IgD-negative memory B cell (primary cell): ENCODE results near the gene SKIC8. TPM values are rescaled to one million over a fixed set of nuclear protein-coding genes. Genes with fewer than 3 reads are reported as not detected.
"Not testable (repeated sequence)": the region's sequence is repeated elsewhere in the genome, so short reads cannot be mapped to it uniquely, and the experiment has no call there.

Source experiments
- H3K27ac Mint-ChIP-seq, 3 donors: one replicate each; pipeline ENCODE4 v1.8.0; 2020 to 2022; ENCODE audit warnings: mild to moderate bottlenecking in 3 of 3, mixed read lengths in 3 of 3, moderate library complexity in 1 of 3
- H3K27me3 Mint-ChIP-seq: one replicate; pipeline ENCODE4 v1.8.0; 2021; ENCODE audit warnings: mixed read lengths
- H3K36me3 Mint-ChIP-seq: one replicate; pipeline ENCODE4 v1.8.0; 2020; ENCODE audit warnings: mild to moderate bottlenecking, mixed read lengths
- H3K4me1 Mint-ChIP-seq, 3 donors: one replicate each; pipeline ENCODE4 v1.8.0; 2020 to 2022; ENCODE audit warnings: mixed read lengths in 3 of 3, mild to moderate bottlenecking in 1 of 3
- H3K4me3 Mint-ChIP-seq, 4 donors: one replicate each; pipeline ENCODE4 v1.8.0; 2020 to 2022; ENCODE audit warnings: mild to moderate bottlenecking in 4 of 4, mixed read lengths in 4 of 4, moderate library complexity in 3 of 4
- H3K9me3 Mint-ChIP-seq, 3 donors: one replicate each; pipeline ENCODE4 v1.8.0; 2020 to 2021; ENCODE audit warnings: mixed read lengths in 3 of 3, mild to moderate bottlenecking in 1 of 3
- polyA plus RNA-seq: library from polyadenylated mRNA; unstranded; fragments of 300-500 nt; fragmentation: Illumina TruSeq; gene quantifications from one replicate; pipeline ENCODE4 v1.2.3, GENCODE V29; 2021

Gene SKIC8
- polyA plus RNA-seq, 1 donor from 2014 or later = 70.8 TPM

DNA sequence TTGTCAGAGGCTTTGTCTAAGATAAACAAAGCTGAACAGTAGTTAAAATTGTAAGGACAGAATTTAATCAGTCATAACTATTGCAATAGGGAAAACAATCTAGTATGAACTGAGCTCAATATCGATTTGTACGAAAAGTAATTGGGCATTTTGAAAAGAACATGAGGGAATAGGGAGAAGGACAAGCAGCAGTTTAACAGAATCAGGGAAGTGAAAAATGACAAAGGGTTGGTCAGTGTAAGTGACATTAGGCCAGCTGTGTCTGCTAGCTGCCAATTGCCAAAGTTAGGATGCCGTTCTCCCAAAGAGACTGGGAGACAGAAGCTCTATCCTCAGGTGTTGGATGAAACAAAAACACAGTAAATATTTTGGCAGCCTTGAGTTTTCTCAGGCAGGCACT, 38.3 kb downstream of the SKIC8 start:
- Mint-ChIP-seq H3K9me3 (no peaks in the 10 kb centered on the region), H3K4me1 (peaks cover 5 to 9% (median 6%) of the 10 kb centered on the region in 3 donors), H3K27ac (no peak overlapping the region)

DNA sequence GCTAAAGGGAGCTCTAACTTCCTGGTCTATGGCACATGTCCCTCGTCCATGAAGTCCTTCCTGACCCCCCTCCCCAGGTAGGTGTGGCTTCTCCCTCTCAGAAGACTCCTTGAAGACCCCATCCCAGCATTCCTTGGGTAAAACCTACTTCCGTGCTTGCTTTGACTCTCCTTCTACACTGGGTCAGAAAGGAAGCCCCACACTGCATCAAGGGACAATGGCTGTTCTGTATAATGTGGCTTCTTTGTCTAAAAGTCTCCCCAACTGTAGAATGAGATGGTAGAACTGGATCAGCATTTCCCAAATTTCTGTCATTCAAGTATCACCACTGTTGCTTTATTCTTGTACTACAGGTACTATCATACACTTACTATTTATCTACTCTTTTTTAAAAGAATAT, 38.9 kb downstream of the SKIC8 start:
- Mint-ChIP-seq H3K27ac (no peak overlapping the region), H3K27me3 (no peaks in the 10 kb centered on the region), H3K4me1 (peaks cover 0 to 4% (median 2%) of the 10 kb centered on the region in 3 donors), H3K36me3 (no peaks in the 10 kb centered on the region), H3K4me3 (no peak overlapping the region), H3K9me3 (no peaks in the 10 kb centered on the region)

More for the DNA sequence above, 38.3 kb downstream of the SKIC8 start:
- H3K36me3 Mint-ChIP-seq = no peaks in the 10 kb centered on the region
- H3K27me3 Mint-ChIP-seq = no peaks in the 10 kb centered on the region
- H3K4me3 Mint-ChIP-seq = peak overlapping the region in 1 of 4 donors; percentile 13

DNA sequence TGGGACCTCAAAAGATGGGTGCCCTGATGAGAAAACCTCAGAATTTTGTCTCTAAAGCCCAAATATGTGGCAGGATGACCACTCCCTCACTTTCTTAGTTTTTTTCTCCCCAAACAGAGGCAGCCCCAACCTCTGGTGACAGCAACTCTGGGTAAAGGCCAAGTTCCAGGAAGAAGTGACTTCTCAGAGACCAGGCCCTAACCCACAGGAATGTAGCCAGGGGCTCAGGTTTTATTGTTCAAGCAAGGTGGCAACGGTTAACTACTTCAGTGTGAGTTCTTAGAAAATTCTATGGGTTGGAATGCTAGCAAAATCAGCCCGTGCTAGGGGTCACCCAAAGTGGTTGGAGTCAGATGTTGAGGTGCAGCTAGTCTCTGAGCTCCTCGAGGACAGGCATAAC, 40.2 kb downstream of the SKIC8 start:
- no peaks in the 10 kb centered on the region for H3K4me1 Mint-ChIP-seq
- H3K36me3 Mint-ChIP-seq = no peaks in the 10 kb centered on the region
- no peaks in the 10 kb centered on the region for H3K9me3 Mint-ChIP-seq
- no peak overlapping the region for H3K4me3 Mint-ChIP-seq
- no peak overlapping the region for H3K27ac Mint-ChIP-seq
- no peaks in the 10 kb centered on the region for H3K27me3 Mint-ChIP-seq

DNA sequence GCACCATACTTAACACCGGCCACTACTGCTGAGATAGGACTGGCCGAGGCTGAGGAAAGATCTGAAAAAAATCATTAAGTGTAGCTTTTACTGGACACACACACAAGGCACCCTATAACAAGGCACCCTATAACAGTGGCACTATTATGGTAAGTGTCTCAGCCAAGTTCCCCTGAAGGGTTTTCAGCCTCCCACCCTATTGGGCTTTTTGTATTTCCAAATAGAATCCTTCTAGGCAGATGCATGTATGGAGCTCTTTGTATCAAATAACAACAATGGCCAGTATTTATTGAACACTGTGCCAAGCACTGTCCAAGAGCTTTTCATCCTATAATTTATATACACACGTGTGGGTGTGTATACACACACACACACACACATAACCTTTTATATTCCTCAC, 41.7 kb downstream of the SKIC8 start:
- no peaks in the 10 kb centered on the region for H3K36me3 Mint-ChIP-seq
- no peak overlapping the region for H3K27ac Mint-ChIP-seq
- H3K4me1 Mint-ChIP-seq = no peaks in the 10 kb centered on the region
- no peak overlapping the region for H3K4me3 Mint-ChIP-seq
- no peaks in the 10 kb centered on the region for H3K9me3 Mint-ChIP-seq
- H3K27me3 Mint-ChIP-seq = no peaks in the 10 kb centered on the region

DNA sequence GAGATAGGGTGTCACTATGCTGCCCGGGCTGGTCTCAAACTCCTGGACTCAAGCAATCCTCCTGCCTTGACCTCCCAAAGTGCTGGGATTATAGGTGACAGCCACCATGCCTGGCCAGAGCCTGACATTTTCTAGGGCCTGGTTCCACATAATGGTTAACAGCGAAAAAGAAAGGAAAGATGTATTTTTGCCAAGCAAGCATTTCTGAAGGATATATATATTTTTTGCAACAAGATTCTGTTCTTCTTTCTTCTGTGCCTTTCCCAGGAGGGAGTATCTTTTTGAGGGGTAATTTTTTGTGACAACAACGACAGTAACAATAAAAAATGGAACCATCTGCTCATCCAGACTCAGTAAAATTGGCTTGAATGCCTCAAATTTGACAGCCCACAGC, 43.4 kb downstream of the SKIC8 start:
- Mint-ChIP-seq H3K27ac (no peak overlapping the region), H3K4me1 (no peaks in the 10 kb centered on the region), H3K9me3 (no peaks in the 10 kb centered on the region), H3K36me3 (no peaks in the 10 kb centered on the region), H3K4me3 (no peak overlapping the region), H3K27me3 (no peaks in the 10 kb centered on the region)

DNA sequence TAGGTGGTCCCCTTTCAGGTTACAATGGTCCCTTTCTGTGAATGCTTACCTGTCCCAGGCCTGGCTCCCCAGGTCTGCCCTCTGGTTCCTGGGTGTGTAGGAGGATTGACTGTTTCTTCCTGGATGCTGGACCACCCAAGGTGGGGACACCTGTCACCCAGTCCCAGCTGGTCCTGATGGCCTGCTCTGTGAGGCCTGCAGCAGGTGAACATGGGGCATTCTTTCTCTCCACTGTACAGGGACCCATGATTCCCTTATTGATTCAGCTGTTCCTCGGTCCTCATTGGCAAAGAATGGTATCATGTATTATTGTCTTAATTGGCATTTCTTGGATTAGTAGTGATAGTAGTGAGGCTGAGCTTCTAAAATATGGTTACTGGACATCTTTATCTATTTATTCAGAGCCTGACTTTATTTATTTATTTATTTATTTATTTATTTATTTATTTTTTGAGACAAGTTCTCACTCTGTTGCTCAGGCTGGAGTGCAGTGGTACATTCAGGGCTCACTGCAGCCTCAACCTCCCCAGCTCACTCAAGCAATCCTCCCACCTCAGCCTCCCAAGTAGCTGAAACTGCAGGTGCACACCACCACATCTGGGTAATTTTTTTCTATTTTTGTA, 43.9 kb downstream of the SKIC8 start:
- H3K4me1 Mint-ChIP-seq = no peaks in the 10 kb centered on the region
- no peak overlapping the region for H3K27ac Mint-ChIP-seq
- H3K27me3 Mint-ChIP-seq = no peaks in the 10 kb centered on the region
- no peaks in the 10 kb centered on the region for H3K9me3 Mint-ChIP-seq
- H3K36me3 Mint-ChIP-seq = no peaks in the 10 kb centered on the region
- H3K4me3 Mint-ChIP-seq = no peak overlapping the region

DNA sequence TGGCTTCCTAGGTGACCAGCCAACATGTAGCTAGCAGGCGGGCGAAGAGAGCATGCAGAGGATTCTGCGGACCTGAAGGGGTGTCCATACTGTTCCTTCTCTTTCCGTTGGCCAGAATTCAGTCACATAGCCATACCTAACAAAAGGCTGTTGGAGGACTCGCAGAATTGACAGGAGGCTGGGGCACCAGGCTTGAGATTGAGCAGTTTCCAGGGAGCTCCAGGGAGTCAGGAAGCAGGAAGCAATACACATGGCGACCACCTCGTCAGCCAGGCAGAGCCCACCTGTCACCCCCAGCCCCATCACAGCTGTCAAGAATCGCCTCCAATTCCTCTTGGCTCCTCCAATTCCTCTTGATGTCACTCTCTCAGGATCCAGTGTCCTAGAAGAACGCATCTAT, 48.3 kb downstream of the SKIC8 start:
- Mint-ChIP-seq H3K4me3 (no peak overlapping the region), H3K27ac (no peak overlapping the region), H3K27me3 (no peaks in the 10 kb centered on the region), H3K9me3 (no peaks in the 10 kb centered on the region), H3K36me3 (no peaks in the 10 kb centered on the region), H3K4me1 (no peaks in the 10 kb centered on the region)

DNA sequence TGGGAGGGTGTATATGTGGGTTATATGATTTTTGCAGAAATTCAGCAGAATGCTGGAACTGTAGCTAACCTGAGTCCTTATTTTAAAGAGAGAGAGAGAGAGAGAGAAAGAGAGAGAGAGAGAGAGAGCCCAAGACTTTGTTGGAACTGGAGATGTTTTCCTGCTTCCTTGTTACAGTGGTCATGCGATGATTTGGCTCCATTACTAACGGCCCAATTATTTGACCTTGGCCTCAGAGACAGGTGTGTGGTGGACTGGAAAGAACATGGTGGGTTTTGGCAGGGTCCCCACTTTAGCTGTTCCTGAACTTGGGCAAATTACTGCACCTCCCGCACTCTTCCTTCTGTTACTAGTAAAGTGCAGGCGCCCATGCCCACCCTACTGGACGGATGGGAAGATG, 50.3 kb downstream of the SKIC8 start:
- H3K27ac Mint-ChIP-seq = no peak overlapping the region
- H3K4me3 Mint-ChIP-seq = no peak overlapping the region
- no peaks in the 10 kb centered on the region for H3K27me3 Mint-ChIP-seq

DNA sequence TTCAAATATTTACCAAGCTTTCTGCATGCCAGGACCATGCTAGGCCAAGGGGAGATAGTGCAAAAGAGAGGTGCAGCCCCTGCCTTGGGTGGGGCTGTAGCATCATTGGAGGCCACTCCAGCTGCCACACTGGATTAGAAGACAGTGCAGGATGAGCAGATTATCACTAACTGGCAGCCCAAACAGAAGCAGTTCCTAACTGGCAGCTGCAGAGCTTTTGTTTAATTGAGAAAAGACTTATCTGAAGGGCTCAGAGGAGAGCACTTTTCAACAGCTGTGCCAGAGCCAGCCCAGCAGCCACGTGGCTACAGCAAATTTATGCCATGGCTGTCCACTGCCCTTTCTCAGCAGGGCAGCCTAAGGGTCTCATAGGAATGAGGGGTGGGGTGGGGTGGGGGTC, 51.5 kb downstream of the SKIC8 start:
- no peaks in the 10 kb centered on the region for H3K27me3 Mint-ChIP-seq
- no peak overlapping the region for H3K4me3 Mint-ChIP-seq
- H3K9me3 Mint-ChIP-seq = no peaks in the 10 kb centered on the region
- no peaks in the 10 kb centered on the region for H3K4me1 Mint-ChIP-seq
- H3K36me3 Mint-ChIP-seq = no peaks in the 10 kb centered on the region
- peak overlapping the region in 1 of 3 donors; percentile 41 for H3K27ac Mint-ChIP-seq

More for the DNA sequence above, 50.3 kb downstream of the SKIC8 start:
- no peaks in the 10 kb centered on the region for H3K4me1 Mint-ChIP-seq
- no peaks in the 10 kb centered on the region for H3K9me3 Mint-ChIP-seq
- H3K36me3 Mint-ChIP-seq = no peaks in the 10 kb centered on the region

DNA sequence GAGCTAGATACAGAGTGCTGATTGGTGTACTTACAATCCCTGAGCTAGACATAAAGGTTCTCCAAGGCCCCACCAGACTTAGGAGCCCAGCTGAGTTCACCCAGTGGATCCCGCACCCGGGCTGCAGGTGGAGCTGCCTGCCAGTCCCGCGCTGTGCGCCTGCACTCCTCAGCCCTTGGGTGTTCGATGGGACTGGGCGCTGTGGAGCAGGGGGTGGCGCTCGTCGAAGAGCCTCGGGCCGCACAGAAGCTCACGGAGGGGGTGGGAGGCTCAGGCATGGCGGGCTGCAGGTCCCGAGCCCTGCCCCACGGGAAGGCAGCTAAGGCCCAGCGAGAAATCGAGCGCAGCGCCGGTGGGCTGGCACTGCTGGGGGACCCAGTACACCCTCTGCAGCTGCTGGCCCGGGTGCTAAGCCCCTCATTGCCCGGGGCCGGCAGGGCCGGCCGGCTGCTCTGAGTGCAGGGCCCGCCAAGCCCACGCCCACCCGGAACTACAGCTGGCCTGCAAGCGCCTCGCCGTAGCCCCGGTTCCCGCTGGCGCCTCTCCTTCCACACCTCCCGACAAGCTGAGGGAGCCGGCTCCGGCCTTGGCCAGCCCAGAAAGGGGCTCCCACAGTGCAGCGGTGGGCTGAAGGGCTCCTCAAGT, 53.3 kb downstream of the SKIC8 start:
- not testable (repeated sequence) for H3K4me3 Mint-ChIP-seq, H3K27ac Mint-ChIP-seq, H3K4me1 Mint-ChIP-seq, H3K27me3 Mint-ChIP-seq, H3K36me3 Mint-ChIP-seq, H3K9me3 Mint-ChIP-seq

DNA sequence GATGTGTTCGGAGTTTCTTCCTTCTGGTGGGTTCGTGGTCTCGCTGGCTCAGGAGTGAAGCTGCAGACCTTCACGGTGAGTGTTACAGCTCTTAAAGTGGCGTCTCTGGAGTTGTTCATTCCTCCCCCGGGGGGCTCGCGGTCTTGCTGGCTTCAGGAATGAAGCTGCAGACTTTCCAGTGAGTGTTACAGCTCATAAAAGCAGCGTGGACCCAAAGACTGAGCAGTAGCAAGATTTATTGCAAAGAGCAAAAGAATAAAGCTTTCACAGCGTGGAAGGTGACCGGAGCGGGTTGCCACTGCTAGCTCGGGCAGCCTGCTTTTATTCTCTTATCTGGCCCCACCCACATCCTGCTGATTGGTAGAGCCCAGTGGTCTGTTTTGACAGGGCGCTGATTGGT, 54.0 kb downstream of the SKIC8 start:
- not testable (repeated sequence) for H3K36me3 Mint-ChIP-seq, H3K27me3 Mint-ChIP-seq, H3K9me3 Mint-ChIP-seq, H3K27ac Mint-ChIP-seq, H3K4me3 Mint-ChIP-seq, H3K4me1 Mint-ChIP-seq

DNA sequence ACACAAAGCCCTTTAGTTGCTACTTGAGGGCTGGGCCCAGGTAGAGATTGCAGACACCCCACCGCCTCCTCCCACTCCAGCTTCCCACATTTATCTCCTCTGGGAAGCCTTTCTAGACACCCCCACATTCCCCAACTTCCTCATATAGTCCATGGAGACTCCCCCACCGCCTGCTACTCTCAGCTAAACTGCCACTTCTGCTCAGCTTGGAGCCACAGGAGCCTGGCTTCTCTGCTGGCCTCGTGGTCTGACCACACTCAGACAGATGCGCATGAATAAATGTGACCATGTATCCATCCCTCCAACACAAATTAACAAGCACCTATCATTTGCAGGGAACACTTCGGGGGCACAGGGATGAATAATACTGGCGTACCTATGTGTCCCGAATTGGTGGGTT, 54.5 kb downstream of the SKIC8 start:
- Mint-ChIP-seq H3K27me3 (peaks cover 4% of the 10 kb centered on the region), H3K4me1 (peaks cover 0 to 2% (median 0%) of the 10 kb centered on the region in 3 donors), H3K9me3 (no peaks in the 10 kb centered on the region), H3K27ac (no peak overlapping the region), H3K4me3 (no peak overlapping the region), H3K36me3 (no peaks in the 10 kb centered on the region)

DNA sequence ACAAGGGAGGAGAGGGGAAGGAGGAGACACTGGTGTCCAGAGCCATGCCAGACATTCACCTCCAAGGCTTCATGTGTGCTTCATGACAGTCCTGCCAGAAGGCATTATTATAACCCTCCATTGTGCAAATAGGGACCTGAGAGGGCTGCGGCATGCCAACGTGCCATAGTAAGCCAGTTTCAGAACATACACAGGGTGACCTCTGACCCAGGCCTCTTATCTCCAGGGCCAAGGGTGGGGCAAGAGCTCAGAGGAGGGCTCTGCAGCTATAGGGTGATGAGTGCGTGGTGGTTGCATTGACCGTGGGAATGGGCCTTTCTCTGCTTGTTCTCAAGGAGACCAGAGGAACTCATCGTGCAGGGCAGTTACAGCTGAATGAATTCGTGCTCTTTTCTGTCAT, 55.3 kb downstream of the SKIC8 start:
- Mint-ChIP-seq H3K27me3 (peaks cover 4% of the 10 kb centered on the region), H3K4me1 (peaks cover 0 to 2% (median 0%) of the 10 kb centered on the region in 3 donors), H3K27ac (no peak overlapping the region), H3K9me3 (no peaks in the 10 kb centered on the region), H3K4me3 (no peak overlapping the region), H3K36me3 (no peaks in the 10 kb centered on the region)

DNA sequence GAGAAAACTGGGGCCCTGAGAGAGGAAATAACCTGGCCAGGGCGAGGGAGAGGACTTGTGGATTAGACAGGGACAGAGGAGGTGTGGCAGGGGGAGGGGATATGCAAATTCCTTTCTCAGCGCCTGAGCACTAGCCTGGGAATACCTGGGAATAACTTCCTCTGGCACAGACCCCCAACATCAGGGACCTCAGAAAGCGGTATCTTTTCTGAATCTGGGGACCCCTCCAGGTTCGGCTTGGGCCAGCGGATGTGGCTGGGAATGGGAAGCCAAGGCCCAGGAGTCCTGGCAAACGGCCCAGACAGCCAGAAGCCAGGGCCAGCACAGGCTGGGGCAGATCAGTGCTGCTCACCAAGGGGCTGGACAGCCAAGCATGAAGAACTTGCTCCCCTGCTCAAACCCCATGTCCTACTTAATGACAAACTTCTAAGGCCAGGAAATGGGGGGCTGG, 55.9 kb downstream of the SKIC8 start:
- peaks cover 0 to 2% (median 0%) of the 10 kb centered on the region in 3 donors for H3K4me1 Mint-ChIP-seq
- H3K4me3 Mint-ChIP-seq = no peak overlapping the region
- no peaks in the 10 kb centered on the region for H3K9me3 Mint-ChIP-seq
- H3K36me3 Mint-ChIP-seq = no peaks in the 10 kb centered on the region
- peaks cover 4% of the 10 kb centered on the region for H3K27me3 Mint-ChIP-seq
- no peak overlapping the region for H3K27ac Mint-ChIP-seq

DNA sequence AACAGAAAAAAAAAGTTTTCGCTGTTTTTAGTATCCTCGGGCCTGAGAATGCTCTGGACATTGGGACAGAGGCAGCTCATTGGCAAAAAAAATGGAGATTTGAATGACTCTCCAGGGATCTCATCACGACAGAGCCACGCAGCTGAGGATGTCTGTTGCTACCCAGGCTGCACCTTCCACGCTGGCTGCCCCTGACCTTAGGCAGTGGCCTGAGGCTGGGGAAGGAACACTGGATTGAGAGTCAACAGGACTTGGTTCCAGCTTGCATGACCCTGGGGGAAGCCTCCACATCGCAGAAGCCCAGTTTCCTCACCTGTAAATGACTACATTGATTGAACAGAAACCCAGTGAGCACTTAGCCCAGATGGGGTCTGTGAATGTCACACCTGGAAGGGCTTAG, 56.4 kb downstream of the SKIC8 start:
- peaks cover 4% of the 10 kb centered on the region for H3K27me3 Mint-ChIP-seq
- H3K27ac Mint-ChIP-seq = no peak overlapping the region
- peaks cover 0 to 2% (median 0%) of the 10 kb centered on the region in 3 donors for H3K4me1 Mint-ChIP-seq
- H3K9me3 Mint-ChIP-seq = no peaks in the 10 kb centered on the region
- H3K4me3 Mint-ChIP-seq = no peak overlapping the region
- no peaks in the 10 kb centered on the region for H3K36me3 Mint-ChIP-seq

DNA sequence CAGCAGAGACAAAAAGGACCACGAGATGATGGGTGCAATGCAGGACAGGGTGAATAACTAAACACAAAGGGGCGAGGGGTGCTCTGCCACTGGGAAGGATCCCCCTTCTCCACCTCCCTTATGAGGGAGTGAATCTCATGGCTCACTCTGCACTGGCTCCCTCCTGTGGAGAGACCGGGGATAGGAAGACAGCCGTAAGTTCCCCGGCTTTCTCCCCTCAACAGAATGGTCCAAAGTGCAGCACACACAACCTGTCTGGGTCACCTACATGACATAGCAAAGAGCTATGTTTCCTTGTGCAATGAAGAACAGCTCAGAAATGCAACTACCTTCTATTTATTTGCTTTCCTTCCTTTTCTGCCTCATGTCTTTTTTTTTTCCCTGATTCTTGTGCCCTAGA, 57.3 kb downstream of the SKIC8 start:
- H3K4me3 Mint-ChIP-seq = no peak overlapping the region
- H3K4me1 Mint-ChIP-seq = peaks cover 0 to 2% (median 0%) of the 10 kb centered on the region in 3 donors
- no peak overlapping the region for H3K27ac Mint-ChIP-seq
- peaks cover 4% of the 10 kb centered on the region for H3K27me3 Mint-ChIP-seq
- no peaks in the 10 kb centered on the region for H3K36me3 Mint-ChIP-seq
- no peaks in the 10 kb centered on the region for H3K9me3 Mint-ChIP-seq
